NB4 (cell line): ENCODE measurements around the gene ZNF629.
A peak's percentile ranks its signal among the peaks of the same experiment; 100 is the strongest.

Source experiments
- DNase-seq: peaks from one replicate; pipeline ENCODE4 v3.0.0; 2010; ENCODE audit warnings: low read depth
- H3K4me3 ChIP-seq: one replicate; pipeline ENCODE4 v1.5.1; 2011; ENCODE audit warnings: mild to moderate bottlenecking, low read depth, low read length, moderate library complexity
- MYC ChIP-seq: IDR thresholded peaks from 2 replicates; pipeline ENCODE4 v1.6.1; 2011; ENCODE audit warnings: low read depth, low read length
- POLR2A ChIP-seq: IDR thresholded peaks from 2 replicates; pipeline ENCODE4 v1.6.1; 2011; ENCODE audit warnings: mild to moderate bottlenecking; ENCODE audit not compliant: insufficient read length; ENCODE audit errors: extremely low read depth
- TF ChIP-seq, protein P1 (sequence below): IDR thresholded peaks from 2 replicates; pipeline ENCODE4 v1.6.1; 2011; ENCODE audit warnings: low read depth, low read length
- TF ChIP-seq, protein P2 (sequence below): IDR thresholded peaks from one replicate; pipeline ENCODE4 v1.5.1; 2012; ENCODE audit warnings: low read depth, low read length

ZNF629 gene

DNA sequence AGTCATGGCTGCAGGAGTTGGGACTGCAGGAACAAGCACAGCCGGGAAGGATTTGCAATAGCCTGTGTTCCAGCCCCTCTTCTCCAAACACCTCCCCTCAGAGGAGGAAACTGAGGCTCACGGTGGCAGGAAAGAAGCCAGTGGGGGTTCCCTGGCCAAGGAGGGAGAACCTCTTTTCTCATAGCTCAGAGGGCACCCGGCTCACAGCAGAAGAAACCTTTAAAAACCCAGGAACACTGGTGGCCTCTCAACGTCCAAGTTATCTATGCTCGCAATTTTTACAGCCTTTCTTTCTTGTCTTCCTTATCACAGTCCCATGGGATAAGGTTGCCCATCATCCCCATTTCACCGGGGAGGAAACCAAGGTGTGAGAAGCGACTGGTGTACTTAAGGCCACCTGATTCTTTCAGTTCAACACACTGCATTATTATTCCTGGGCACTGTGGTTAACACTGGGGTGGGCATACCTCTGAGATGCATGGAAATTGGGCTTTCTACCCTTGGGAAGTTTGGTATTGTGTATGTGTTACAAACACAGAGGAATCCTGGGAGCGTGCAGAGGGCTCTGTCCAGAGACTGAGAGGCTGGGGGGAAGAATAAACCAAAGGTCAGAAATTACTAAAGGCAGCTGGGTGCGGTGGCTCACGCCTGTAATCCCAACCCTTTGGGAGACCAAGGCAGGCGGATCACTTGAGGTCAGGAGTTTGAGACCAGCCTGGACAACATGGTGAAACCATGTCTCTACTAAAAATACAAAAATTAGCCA lies 791 bp upstream of the ZNF629 start:
- TF ChIP-seq MYC (no peak), POLR2A (no peak)
- TF ChIP-seq, protein P1, sequence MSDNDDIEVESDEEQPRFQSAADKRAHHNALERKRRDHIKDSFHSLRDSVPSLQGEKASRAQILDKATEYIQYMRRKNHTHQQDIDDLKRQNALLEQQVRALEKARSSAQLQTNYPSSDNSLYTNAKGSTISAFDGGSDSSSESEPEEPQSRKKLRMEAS, result no peak
- TF ChIP-seq, protein P2, sequence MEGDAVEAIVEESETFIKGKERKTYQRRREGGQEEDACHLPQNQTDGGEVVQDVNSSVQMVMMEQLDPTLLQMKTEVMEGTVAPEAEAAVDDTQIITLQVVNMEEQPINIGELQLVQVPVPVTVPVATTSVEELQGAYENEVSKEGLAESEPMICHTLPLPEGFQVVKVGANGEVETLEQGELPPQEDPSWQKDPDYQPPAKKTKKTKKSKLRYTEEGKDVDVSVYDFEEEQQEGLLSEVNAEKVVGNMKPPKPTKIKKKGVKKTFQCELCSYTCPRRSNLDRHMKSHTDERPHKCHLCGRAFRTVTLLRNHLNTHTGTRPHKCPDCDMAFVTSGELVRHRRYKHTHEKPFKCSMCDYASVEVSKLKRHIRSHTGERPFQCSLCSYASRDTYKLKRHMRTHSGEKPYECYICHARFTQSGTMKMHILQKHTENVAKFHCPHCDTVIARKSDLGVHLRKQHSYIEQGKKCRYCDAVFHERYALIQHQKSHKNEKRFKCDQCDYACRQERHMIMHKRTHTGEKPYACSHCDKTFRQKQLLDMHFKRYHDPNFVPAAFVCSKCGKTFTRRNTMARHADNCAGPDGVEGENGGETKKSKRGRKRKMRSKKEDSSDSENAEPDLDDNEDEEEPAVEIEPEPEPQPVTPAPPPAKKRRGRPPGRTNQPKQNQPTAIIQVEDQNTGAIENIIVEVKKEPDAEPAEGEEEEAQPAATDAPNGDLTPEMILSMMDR, result no peak
- DNase-seq, result no peak
- peak overlapping the region; percentile 74 for H3K4me3 ChIP-seq

DNA sequence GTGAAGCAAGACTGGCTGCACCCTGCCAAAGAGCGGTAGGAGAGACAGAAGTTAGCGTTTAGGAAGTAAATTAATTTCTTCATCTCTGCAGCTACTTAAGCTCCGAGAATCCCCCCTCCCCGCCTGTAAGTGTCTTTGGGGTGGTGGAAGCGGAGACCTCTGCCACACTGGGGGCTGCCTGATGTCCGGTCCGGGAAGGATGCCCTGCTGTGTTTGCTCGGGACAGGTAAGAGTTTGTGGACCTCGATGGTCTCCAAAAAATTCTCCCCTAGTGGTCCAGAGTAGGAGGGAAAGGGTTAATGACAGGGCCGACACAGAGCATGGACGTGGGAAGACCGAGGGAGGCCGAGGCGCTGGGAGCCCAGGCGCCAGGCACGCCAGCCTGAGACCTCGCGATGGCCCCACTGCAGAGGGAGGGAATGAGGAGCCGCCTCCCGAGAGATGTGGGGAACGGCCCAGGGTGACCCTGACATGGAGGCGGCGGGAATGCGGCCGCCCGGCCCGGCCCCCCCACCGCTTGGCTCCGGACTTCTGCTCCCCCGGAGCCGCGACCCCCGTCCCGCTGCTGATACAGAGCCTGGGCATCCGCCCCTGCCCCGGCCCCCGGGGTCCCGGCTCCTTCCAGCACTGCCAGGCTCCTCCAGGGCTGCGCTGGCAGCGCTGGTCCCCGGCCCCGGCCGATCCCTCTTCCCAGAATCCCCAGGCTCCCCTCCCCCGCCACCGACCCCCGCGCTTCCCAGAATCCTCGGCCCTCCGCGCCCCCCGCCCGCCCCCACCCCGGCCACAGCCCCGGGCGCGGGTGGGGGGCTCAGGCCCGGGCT lies 680 bp downstream of the ZNF629 start:
- TF ChIP-seq POLR2A (no peak), MYC (no peak)
- TF ChIP-seq, protein P1, result no peak; the same call in 1 of the 2 replicates
- TF ChIP-seq, protein P2, result no peak
- peak; percentile 62 for DNase-seq
- H3K4me3 ChIP-seq, result peak overlapping the region; percentile 74

DNA sequence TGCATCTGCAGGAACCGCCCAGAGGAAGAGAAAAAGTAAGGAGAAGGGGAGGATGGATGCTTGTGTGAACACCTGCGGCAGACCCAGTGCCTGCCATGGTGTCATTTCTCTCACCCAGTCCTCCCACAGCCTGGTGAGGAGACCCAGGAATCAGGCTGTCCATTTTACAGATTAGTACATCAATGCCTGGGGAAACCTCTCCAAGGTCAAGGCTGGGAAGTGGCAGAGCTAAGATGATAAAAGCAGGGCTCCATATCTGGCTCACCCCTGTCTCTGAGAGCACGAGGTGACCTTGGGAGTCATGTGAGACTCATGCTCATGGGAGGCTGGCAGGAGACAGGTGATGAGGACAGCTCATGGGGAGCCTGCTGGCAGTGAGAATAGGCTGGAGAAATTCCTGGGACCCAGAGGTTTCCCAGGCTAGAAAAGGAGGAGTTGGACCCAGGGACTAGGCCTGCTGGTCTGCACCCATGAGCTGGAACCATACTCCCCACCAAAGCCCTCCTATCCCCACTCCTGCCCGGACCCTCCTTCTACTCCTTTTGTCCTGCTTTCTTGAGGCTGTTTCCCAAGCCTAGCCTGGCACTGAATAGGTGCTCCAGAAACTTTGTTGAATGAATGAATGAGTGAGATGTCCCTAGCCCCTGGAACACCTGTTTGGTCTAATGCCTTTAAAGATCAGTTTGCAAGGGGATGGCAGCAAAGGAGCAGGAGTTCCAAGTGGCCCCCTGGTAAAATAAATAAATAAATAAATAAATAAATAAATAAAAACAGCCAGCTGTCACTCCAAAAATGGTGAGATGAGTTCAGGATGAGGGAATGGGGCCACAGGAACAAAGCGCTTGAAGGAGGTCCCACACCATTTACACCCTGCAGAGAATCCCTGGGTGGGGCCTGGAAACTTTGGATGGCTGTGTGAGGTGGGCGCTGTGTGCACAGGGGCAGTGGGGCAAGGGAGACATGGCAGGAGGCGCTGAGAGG lies 1.6 kb downstream of the ZNF629 start:
- DNase-seq, result no peak
- no peak for TF ChIP-seq MYC
- TF ChIP-seq, protein P1, result no peak
- no peak for TF ChIP-seq POLR2A
- TF ChIP-seq, protein P2, result no peak
- peak overlapping the region; percentile 46 for H3K4me3 ChIP-seq

DNA sequence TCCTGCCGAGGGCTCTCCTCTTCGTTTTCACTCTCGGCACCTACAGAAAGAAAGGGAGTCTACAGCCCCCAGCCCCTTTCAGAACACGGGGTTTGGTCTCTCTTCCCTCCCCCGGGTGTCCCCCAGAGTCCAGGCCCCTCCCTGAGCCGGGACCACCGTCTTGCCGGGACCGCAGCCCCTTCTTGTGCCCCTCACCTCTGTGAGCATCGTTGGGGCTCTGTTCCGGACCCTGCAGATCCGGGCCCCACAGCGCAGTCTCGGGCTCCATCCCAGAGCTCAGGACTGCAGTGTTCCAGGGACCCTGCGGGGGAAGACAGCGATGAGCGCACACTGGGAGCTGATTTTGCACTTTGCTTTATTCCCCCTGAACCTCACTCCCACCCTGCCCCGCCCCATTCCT lies 2.8 kb downstream of the ZNF629 start:
- H3K4me3 ChIP-seq, result no peak overlapping the region
- no peak for TF ChIP-seq POLR2A
- TF ChIP-seq MYC, result no peak
- TF ChIP-seq, protein P1, result no peak
- TF ChIP-seq, protein P2, result no peak
- no peak for DNase-seq

- H3K4me3 ChIP-seq, result no peak overlapping the region
- TF ChIP-seq MYC (no peak), POLR2A (no peak)
- TF ChIP-seq, protein P2, result no peak
- TF ChIP-seq, protein P1, result no peak
- no peak for DNase-seq
Observed at GRCh38 chr16:30783280-30784109, 3.5 kb downstream of the ZNF629 start.
